Measurements from ENCODE around the gene BTBD10. TPM values are rescaled to one million over a fixed set of nuclear protein-coding genes. Genes with fewer than 3 reads are reported as not detected.

Gene BTBD10
- total RNA-seq, 1 experiment from 2014 or later: 23.3 TPM

DNA sequence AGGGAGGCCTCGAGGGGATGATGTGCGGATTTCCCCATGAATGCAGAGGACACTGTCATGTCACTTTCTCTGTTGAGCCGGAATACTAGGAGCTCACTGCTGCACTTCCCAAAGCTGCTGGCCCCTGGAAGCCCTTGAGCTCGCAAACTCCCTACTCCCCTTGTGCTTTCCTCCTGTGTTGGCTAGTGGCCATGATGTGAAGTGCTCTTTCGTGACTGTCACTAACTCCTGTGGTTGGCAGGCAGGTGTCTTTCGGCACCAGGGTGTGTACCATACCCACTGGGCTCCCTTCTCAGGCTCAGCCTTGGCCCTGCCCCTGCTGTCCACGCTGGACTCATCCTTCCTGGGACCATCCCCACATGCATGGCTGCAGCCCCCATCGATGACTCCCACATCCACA, 86.2 kb downstream of the BTBD10 start:
- Histone ChIP-seq H3K4me1 (ENCODE audit: insufficient read depth, low read length) (no peaks in the 10 kb centered on the region), H2BK120ac (ENCODE audit: low read depth, low read length, poor library complexity, severe bottlenecking) (no peak overlapping the region), H2BK5ac (ENCODE audit: insufficient read length, low read length) (no peak overlapping the region), H4K8ac (replicated peaks; ENCODE audit: insufficient read length, low read depth, low read length) (no peak overlapping the region), H3K27me3 (ENCODE audit: insufficient read depth, low read length) (no peaks in the 10 kb centered on the region), H4K5ac (ENCODE audit: insufficient read length, low read depth, low read length) (no peak overlapping the region), H2BK15ac (ENCODE audit: low read depth, low read length) (no peak overlapping the region), H2AK5ac (ENCODE audit: insufficient read length, low read length) (no peak overlapping the region), H4K20me1 (ENCODE audit: control insufficient read depth, insufficient read depth, insufficient read length) (no peaks in the 10 kb centered on the region), H3K23ac (ENCODE audit: insufficient read length, low read depth, low read length) (no peak overlapping the region), H3K4me2 (ENCODE audit: insufficient read depth, insufficient read length, low read length) (no peak overlapping the region), H3K23me2 (ENCODE audit: insufficient read length, low read depth, low read length, poor library complexity, severe bottlenecking) (no peaks in the 10 kb centered on the region), H3K56ac (ENCODE audit: insufficient read length, low read depth, low read length) (no peak overlapping the region), H2AFZ (ENCODE audit: low read length) (no peak overlapping the region), H3K9ac (ENCODE audit: extremely low read depth, insufficient read length, low read length) (no peak overlapping the region), H3T11ph (ENCODE audit: low read length) (no peak overlapping the region), H3K18ac (ENCODE audit: insufficient read length, low read depth, low read length) (no peak overlapping the region), H2BK12ac (ENCODE audit: insufficient read length, low read depth, low read length) (no peak overlapping the region), H3K14ac (ENCODE audit: insufficient read depth, low read length) (no peak overlapping the region), H3K27ac (ENCODE audit: insufficient read length, low read depth, low read length) (no peak overlapping the region), H3K79me1 (ENCODE audit: insufficient read depth, low read depth, low read length, poor library complexity, severe bottlenecking) (no peaks in the 10 kb centered on the region), H2BK20ac (ENCODE audit: low read depth, low read length, poor library complexity, severe bottlenecking) (no peak overlapping the region), H4K91ac (ENCODE audit: insufficient read length, low read depth, low read length) (no peak overlapping the region), H3K79me2 (ENCODE audit: insufficient read depth, low read length) (no peaks in the 10 kb centered on the region), H3K9me3 (ENCODE audit: control insufficient read depth, low read depth, low read length) (no peaks in the 10 kb centered on the region), H3K4ac (ENCODE audit: low read depth, low read length) (no peak overlapping the region)
- Mint-ChIP-seq H3K4me1 (peaks cover 7 to 8% of the 10 kb centered on the region in 2 experiments), H3K4me3 (no peak overlapping the region), H3K27ac (no peak overlapping the region), H3K36me3 (ENCODE audit: insufficient read depth in 1 of 3, low read depth in 3 of 3) (no peaks in the 10 kb centered on the region; a peak in 1 of 7 replicates), H3K9me3 (no peaks in the 10 kb centered on the region), H3K27me3 (ENCODE audit: low read depth) (no peaks in the 10 kb centered on the region)
- TF ChIP-seq, protein P1, sequence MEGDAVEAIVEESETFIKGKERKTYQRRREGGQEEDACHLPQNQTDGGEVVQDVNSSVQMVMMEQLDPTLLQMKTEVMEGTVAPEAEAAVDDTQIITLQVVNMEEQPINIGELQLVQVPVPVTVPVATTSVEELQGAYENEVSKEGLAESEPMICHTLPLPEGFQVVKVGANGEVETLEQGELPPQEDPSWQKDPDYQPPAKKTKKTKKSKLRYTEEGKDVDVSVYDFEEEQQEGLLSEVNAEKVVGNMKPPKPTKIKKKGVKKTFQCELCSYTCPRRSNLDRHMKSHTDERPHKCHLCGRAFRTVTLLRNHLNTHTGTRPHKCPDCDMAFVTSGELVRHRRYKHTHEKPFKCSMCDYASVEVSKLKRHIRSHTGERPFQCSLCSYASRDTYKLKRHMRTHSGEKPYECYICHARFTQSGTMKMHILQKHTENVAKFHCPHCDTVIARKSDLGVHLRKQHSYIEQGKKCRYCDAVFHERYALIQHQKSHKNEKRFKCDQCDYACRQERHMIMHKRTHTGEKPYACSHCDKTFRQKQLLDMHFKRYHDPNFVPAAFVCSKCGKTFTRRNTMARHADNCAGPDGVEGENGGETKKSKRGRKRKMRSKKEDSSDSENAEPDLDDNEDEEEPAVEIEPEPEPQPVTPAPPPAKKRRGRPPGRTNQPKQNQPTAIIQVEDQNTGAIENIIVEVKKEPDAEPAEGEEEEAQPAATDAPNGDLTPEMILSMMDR (conservative IDR thresholded peaks at IDR 0.05): no peak
- DNase-seq: no peak
- no CpG with 5 or more reads among the region's 8 CpGs for WGBS (ENCODE audit: extremely low coverage, insufficient read length, low lambda C conversion rate)

Data from H9 (cell line).